ENCODE measurements around the gene CTXND2.

The CTXND2 gene

DNA sequence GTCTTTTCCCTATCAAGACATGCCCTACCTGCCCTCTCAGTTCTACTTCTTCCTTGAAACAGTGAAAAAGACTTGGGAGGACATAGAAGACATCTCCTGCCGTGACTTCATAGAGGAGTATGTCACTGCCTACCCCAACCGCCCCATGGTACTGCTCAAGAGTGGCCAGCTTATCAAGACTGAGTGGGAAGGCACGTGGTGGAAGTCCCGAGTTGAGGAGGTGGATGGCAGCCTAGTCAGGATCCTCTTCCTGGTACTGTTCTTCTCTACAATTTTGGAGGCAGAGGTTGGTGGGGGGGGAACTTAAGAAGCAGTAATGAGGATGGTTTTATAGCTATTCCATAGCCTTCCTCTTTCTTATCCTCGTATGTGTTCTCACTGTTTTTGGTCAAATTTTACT is 57.9 kb downstream of the CTXND2 start:
- Histone ChIP-seq H3K27me3 (ENCODE audit: insufficient read depth, low read length) (no peaks in the 10 kb centered on the region), H2BK5ac (ENCODE audit: low read depth, low read length, poor library complexity) (no peak overlapping the region), H4K12ac (ENCODE audit: low read depth, low read length) (no peak overlapping the region), H3K4ac (ENCODE audit: low read depth, low read length) (no peak overlapping the region), H2BK12ac (ENCODE audit: low read length) (no peak overlapping the region), H3K4me1 (ENCODE audit: control insufficient read depth in 1 of 2, insufficient read depth in 2 of 2, low read length in 2 of 2) (no peaks in the 10 kb centered on the region), H4K8ac (ENCODE audit: low read depth, low read length) (no peak overlapping the region), H3K79me2 (ENCODE audit: control insufficient read depth, insufficient read depth, low read length, poor library complexity) (no peaks in the 10 kb centered on the region), H2AFZ (ENCODE audit: insufficient read depth, low read length, poor library complexity) (no peak overlapping the region), H3K79me1 (ENCODE audit: low read length) (no peaks in the 10 kb centered on the region), H3K4me2 (ENCODE audit: low read length) (no peak overlapping the region), H3K18ac (ENCODE audit: low read length) (no peak overlapping the region), H3K23ac (ENCODE audit: low read length) (no peak overlapping the region), H2AK5ac (ENCODE audit: low read length) (no peak overlapping the region), H3K14ac (ENCODE audit: low read length) (no peak overlapping the region), H2BK120ac (ENCODE audit: insufficient read depth, low read length, poor library complexity) (no peak overlapping the region), H3K36me3 (ENCODE audit: control insufficient read depth in 1 of 2, insufficient read depth in 2 of 2, low read length in 2 of 2) (peaks cover 43 to 68% of the 10 kb centered on the region in 2 experiments), H3K9ac (ENCODE audit: low read length) (no peak overlapping the region), H3K9me3 (ENCODE audit: insufficient read depth, low read depth, low read length) (no peaks in the 10 kb centered on the region), H4K91ac (ENCODE audit: low read depth, low read length) (no peak overlapping the region), H3K27ac (ENCODE audit: low read depth, low read length) (no peak overlapping the region), H3K4me3 (ENCODE audit: low read depth, low read length) (no peak overlapping the region)
- no CpG with 5 or more reads among the region's 5 CpGs for WGBS (ENCODE audit: extremely low coverage, insufficient coverage, insufficient read length)
- DNase-seq, result no peak

DNA sequence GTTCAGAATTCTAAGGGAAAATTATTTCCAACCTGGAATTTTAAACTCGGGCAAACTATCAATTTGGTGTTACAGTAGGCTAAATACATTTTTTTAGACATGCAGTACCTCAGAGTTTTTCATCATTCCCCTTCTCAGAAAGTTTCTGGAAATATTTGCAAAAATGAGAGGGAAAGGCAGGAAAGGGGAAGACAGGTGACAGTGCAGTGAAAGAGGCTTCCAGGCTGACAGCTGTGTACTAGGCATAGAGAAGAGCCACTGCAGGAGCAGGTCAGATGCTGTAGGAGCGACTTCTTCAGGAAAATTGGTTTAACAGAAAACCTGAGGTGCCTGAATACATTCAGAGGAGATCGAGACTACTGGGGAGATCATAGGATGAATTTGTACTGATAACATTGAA is 67.8 kb downstream of the CTXND2 start:
- Histone ChIP-seq H3K23ac (ENCODE audit: low read length) (no peak overlapping the region), H3K27me3 (ENCODE audit: insufficient read depth, low read length) (no peaks in the 10 kb centered on the region), H2AK5ac (ENCODE audit: low read length) (no peak overlapping the region), H3K27ac (ENCODE audit: low read depth, low read length) (no peak overlapping the region), H3K4me2 (ENCODE audit: low read length) (no peak overlapping the region), H4K12ac (ENCODE audit: low read depth, low read length) (no peak overlapping the region), H3K4me1 (ENCODE audit: control insufficient read depth in 1 of 2, insufficient read depth in 2 of 2, low read length in 2 of 2) (no peaks in the 10 kb centered on the region), H3K9me3 (ENCODE audit: insufficient read depth, low read depth, low read length) (no peaks in the 10 kb centered on the region), H4K8ac (ENCODE audit: low read depth, low read length) (no peak overlapping the region), H3K18ac (ENCODE audit: low read length) (no peak overlapping the region), H2BK120ac (ENCODE audit: insufficient read depth, low read length, poor library complexity) (no peak overlapping the region), H4K91ac (ENCODE audit: low read depth, low read length) (no peak overlapping the region), H2BK12ac (ENCODE audit: low read length) (no peak overlapping the region), H3K4ac (ENCODE audit: low read depth, low read length) (no peak overlapping the region), H3K4me3 (ENCODE audit: low read depth, low read length) (no peak overlapping the region), H3K36me3 (ENCODE audit: control insufficient read depth in 1 of 2, insufficient read depth in 2 of 2, low read length in 2 of 2) (peaks cover 33 to 36% of the 10 kb centered on the region in 2 experiments), H3K14ac (ENCODE audit: low read length) (no peak overlapping the region), H2AFZ (ENCODE audit: insufficient read depth, low read length, poor library complexity) (no peak overlapping the region), H3K79me2 (ENCODE audit: control insufficient read depth, insufficient read depth, low read length, poor library complexity) (no peaks in the 10 kb centered on the region), H2BK5ac (ENCODE audit: low read depth, low read length, poor library complexity) (no peak overlapping the region), H3K9ac (ENCODE audit: low read length) (no peak overlapping the region), H3K79me1 (ENCODE audit: low read length) (no peaks in the 10 kb centered on the region)
- no CpG with 5 or more reads among the region's 3 CpGs for WGBS (ENCODE audit: extremely low coverage, insufficient coverage, insufficient read length)
- DNase-seq, result no peak

DNA sequence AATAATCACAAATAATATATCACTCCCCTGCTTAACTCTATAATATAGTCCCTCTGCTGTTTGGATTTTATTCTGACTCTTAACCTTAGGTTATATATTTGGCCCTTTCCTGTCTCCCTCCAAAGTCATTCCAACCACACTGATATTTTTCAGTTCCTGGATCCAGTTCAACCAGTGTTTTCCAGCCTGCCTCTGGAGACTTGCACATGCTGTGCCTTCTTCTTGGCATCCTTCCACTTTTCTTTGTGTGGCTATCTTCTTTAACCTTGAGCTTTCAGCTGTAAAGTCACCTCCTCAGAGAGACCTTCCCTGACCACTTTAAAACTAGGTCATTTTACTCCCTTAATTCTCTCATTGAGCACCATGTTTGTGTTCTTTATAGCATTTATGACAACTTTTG is 68.3 kb downstream of the CTXND2 start:
- Histone ChIP-seq H3K79me2 (ENCODE audit: control insufficient read depth, insufficient read depth, low read length, poor library complexity) (no peaks in the 10 kb centered on the region), H3K27me3 (ENCODE audit: insufficient read depth, low read length) (no peaks in the 10 kb centered on the region), H3K4me1 (ENCODE audit: control insufficient read depth in 1 of 2, insufficient read depth in 2 of 2, low read length in 2 of 2) (no peaks in the 10 kb centered on the region), H3K9ac (ENCODE audit: low read length) (no peak overlapping the region), H2BK5ac (ENCODE audit: low read depth, low read length, poor library complexity) (no peak overlapping the region), H2BK12ac (ENCODE audit: low read length) (no peak overlapping the region), H3K4me2 (ENCODE audit: low read length) (no peak overlapping the region), H3K36me3 (ENCODE audit: control insufficient read depth in 1 of 2, insufficient read depth in 2 of 2, low read length in 2 of 2) (peaks cover 31 to 35% of the 10 kb centered on the region in 2 experiments), H3K4ac (ENCODE audit: low read depth, low read length) (no peak overlapping the region), H3K23ac (ENCODE audit: low read length) (no peak overlapping the region), H2BK120ac (ENCODE audit: insufficient read depth, low read length, poor library complexity) (no peak overlapping the region), H3K9me3 (ENCODE audit: insufficient read depth, low read depth, low read length) (no peaks in the 10 kb centered on the region), H3K4me3 (ENCODE audit: low read depth, low read length) (no peak overlapping the region), H4K91ac (ENCODE audit: low read depth, low read length) (no peak overlapping the region), H3K27ac (ENCODE audit: low read depth, low read length) (no peak overlapping the region), H4K12ac (ENCODE audit: low read depth, low read length) (no peak overlapping the region), H3K79me1 (ENCODE audit: low read length) (no peaks in the 10 kb centered on the region), H3K14ac (ENCODE audit: low read length) (no peak overlapping the region), H2AFZ (ENCODE audit: insufficient read depth, low read length, poor library complexity) (no peak overlapping the region), H3K18ac (ENCODE audit: low read length) (no peak overlapping the region), H2AK5ac (ENCODE audit: low read length) (no peak overlapping the region), H4K8ac (ENCODE audit: low read depth, low read length) (no peak overlapping the region)
- no peak for DNase-seq

DNA sequence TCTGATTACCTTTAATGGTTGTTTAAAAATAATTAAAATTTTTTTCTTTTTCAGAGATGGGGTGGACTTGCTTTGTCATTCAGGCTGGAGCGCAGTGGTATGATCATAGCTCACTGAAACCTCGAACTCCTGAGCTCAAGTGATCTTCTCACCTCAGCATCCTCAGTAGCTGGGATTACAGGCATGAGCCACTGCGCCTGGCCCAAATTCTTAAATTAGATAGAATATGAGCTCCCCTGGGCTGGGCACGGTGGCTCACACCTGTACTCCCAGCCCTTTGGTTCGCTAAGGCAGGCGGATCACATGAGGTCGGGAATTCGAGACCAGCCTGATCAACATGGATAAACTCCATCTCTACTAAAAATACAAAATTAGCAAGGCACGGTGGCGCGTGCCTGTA is 70.7 kb downstream of the CTXND2 start:
- Histone ChIP-seq H3K79me1 (ENCODE audit: low read length) (no peaks in the 10 kb centered on the region), H3K4ac (ENCODE audit: low read depth, low read length) (no peak overlapping the region), H3K4me1 (ENCODE audit: control insufficient read depth in 1 of 2, insufficient read depth in 2 of 2, low read length in 2 of 2) (peaks cover 6 to 8% of the 10 kb centered on the region in 2 experiments), H4K12ac (ENCODE audit: low read depth, low read length) (no peak overlapping the region), H3K27ac (ENCODE audit: low read depth, low read length) (no peak overlapping the region), H3K4me3 (ENCODE audit: low read depth, low read length) (no peak overlapping the region), H3K9ac (ENCODE audit: low read length) (no peak overlapping the region), H4K8ac (ENCODE audit: low read depth, low read length) (no peak overlapping the region), H2BK12ac (ENCODE audit: low read length) (no peak overlapping the region), H4K91ac (ENCODE audit: low read depth, low read length) (no peak overlapping the region), H3K4me2 (ENCODE audit: low read length) (no peak overlapping the region), H2BK120ac (ENCODE audit: insufficient read depth, low read length, poor library complexity) (no peak overlapping the region), H3K36me3 (ENCODE audit: control insufficient read depth in 1 of 2, insufficient read depth in 2 of 2, low read length in 2 of 2) (peaks cover 28 to 32% of the 10 kb centered on the region in 2 experiments), H3K9me3 (ENCODE audit: insufficient read depth, low read depth, low read length) (no peaks in the 10 kb centered on the region), H3K18ac (ENCODE audit: low read length) (no peak overlapping the region), H2AK5ac (ENCODE audit: low read length) (no peak overlapping the region), H3K79me2 (ENCODE audit: control insufficient read depth, insufficient read depth, low read length, poor library complexity) (no peaks in the 10 kb centered on the region), H3K23ac (ENCODE audit: low read length) (no peak overlapping the region), H2AFZ (ENCODE audit: insufficient read depth, low read length, poor library complexity) (no peak overlapping the region), H2BK5ac (ENCODE audit: low read depth, low read length, poor library complexity) (no peak overlapping the region), H3K14ac (ENCODE audit: low read length) (no peak overlapping the region), H3K27me3 (ENCODE audit: insufficient read depth, low read length) (no peaks in the 10 kb centered on the region)
- WGBS (ENCODE audit: extremely low coverage, insufficient coverage, insufficient read length), result no CpG with 5 or more reads among the region's 11 CpGs
- DNase-seq, result no peak
